HG02678 (cell line): ENCODE data around the gene KIAA1958.

Source experiments
- ATAC-seq: cut with Tn5 transposase; IDR thresholded peaks from one replicate; pipeline ENCODE4 v1.9.1; 2021; ENCODE audit warnings: mild to moderate bottlenecking, moderate library complexity; ENCODE audit not compliant: unreplicated experiment

Gene KIAA1958

DNA sequence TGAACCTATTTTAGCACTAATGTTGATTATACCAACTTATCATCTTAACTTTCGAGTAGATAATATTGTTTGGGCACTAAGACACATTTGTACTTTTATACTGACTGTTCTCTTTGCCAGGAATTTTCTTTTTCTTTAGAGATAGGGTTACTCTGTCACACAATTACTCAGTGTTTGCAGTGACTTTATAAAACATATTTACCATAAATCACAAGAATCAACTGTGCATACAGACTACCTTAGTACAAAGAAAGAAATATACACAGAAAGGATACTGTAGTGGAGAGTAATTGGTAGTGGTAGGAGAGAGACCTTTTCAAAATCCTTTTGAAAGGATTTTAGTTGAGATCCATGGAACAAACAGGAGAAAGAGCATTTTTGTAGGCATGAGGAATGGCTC, 40.3 kb downstream of the KIAA1958 start:
- ATAC-seq = no peak

GRCh38 chr9:112527959-112528358, 41.3 kb downstream of the KIAA1958 start:
- ATAC-seq = no peak

- ATAC-seq = no peak
These were observed 42.7 kb downstream of the KIAA1958 start for GRCh38 chr9:112529316-112529715.

DNA sequence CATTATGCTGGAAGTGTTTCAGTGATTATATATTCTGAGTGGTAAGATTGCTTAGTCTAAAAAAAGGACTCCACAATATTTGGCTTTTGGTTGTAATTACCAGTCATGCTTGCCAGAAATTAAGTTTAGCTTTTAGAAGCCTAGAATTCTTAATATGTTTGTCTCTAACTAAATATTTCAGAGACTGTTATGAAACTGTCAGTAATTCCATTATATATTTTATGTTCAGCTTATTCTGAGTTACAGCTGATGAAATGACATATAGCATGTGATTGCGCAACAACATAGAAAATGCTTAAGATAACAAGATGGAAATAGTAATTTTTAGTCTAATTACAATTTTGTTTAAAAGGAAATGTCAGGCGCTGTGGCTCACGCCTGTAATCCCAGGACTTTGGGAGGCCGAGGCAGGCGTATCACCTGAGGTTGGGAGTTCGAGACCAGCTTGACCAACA, 44.2 kb downstream of the KIAA1958 start:
- no peak for ATAC-seq

GRCh38 chr9:112531666-112532282, 45.1 kb downstream of the KIAA1958 start:
- ATAC-seq = no peak

DNA sequence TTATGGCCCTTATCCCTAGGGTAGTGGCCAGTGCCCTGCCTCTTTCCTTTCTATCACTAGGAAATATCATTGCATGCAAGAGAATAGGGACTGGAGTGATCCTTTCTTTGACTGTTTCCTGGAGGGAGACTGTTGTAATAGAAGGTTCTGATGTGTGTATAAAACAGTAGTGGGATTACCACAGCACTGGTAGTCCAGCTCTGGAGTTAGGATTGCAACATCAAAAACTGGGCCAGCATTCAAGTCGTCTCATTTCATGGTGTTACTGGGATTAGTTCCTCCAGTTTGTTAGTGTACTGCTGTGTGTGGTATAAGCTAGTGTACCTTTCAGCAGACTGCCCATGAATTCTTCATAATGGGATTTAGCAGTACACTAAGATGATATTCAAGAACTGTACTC, 45.8 kb downstream of the KIAA1958 start:
- ATAC-seq = no peak

DNA sequence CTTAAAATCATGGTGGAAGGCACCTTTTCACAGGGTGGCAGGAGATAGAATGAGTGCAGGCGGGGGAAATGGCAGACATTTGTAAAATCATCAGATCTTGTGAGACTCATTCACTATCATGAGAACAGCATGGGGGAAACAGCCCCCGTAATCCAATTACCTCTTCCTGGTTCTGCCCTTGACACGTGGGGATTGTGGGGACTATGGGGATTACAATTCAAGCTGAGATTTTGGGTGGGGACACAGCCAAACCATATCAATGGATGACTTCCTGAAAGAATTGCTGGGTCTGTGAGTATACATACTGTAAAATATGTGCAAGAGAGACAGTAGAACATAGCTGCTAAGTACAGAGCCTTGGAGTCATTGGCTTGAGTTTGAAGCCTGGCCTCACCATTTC, 47.0 kb downstream of the KIAA1958 start:
- no peak for ATAC-seq

DNA sequence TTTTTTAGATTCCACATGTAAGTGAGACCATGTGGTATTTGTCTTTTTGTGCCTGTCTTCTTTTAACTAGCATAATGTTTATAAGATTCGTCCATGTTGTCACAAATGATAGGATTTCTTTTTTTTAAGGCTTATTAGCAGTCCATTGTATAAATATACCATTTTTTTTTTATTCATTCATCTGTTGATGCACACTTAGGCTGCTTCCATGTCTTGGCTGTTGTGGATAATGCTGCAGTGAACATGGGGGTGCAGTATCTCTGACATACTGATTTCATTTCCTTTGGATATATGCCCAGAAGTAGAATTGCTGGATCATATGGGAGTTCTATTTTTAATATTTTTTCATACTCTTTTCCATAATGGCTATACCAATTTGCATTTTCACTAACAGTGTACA, 48.7 kb downstream of the KIAA1958 start:
- no peak for ATAC-seq

- no peak for ATAC-seq
These were observed 49.2 kb downstream of the KIAA1958 start for GRCh38 chr9:112535811-112536210.

DNA sequence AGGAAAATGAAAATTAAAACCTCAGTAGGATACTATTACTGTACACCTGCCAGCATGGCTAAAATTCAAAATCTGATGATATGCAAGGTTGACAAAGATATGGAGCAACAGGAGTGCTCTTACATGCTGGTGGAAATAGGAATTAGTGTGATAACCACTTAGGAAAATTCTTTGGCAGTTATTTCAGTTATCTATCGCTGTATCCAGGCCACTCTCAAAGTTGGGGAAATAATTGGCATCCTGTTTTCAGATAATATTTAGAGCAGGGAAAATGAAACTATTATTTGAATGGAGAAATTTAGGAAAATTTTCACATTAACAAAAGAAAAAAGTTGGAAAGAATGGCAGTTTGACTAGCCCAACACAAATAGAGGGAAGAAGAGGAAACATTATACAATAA, 50.9 kb downstream of the KIAA1958 start:
- ATAC-seq = no peak

DNA sequence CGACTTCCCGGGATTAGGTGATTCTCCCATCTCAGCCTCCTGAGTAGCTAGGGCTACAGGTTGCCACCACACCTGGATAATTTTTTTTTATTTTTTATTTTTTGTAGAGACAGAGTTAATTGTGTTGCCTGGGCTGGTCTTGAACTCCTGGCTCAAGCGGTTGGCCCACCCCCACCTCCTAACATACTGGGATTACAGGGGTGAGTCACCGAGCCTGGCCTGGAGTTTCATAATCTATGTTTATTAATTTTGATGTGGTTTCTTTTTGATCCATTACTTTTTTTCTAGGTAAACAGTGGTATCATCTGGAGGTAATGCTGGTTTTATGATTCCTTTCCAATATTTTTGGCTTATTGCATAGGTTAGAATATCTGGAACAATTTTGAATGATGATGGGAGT, 54.2 kb downstream of the KIAA1958 start:
- no peak for ATAC-seq

DNA sequence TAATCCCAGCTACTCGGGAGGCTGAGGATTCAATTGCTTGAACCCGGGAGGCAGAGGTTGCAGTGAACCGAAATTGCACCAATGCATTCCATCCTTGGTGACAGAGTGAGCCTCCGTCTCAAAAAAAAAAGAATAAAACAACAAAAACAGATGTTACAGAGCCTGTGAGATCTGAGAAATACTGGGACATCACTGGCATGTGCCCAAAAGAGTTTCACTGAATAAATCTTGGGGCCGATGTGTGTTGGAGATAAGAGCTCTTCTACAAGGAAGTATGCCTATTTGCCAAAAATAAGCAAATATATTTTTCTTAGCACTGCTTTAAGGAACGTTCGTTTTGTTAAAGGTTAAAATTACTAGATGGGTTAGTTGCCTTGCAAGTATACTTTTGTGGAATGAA, 55.1 kb downstream of the KIAA1958 start:
- no peak for ATAC-seq

DNA sequence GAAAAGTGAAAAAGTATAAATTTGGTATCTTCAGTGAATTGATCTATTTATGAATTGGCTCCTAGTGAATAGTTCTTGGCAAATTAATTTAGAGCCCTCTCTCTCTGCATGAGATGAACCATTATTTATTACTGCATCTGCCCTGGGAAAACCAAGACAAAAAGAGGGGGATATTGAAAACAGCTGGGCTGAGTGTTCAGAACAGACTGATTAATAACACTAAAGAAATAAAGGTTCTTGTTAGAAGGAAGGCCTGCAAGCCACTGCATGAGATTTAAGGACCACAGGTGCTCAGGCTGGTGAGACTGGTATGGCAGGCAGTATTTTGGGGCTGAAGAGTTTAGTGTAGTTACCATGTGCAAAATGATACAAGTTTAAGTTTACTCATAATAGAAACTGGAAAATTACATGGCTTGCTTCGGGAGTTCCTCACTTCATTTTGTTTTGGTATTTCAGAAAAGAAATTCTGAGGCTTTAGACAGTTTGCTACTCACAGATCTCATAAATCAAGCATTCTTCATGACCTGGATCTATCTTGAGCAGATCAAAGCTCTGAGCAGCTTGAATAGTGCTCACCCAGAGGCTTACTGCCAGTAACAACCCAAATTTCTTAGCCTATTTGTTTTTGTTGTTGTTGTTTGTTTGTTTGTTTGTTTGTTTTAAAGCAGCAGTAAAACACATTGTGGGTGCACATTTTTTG, 56.1 kb downstream of the KIAA1958 start:
- no peak for ATAC-seq

GRCh38 chr9:112544477-112544876, 57.9 kb downstream of the KIAA1958 start:
- no peak for ATAC-seq

DNA sequence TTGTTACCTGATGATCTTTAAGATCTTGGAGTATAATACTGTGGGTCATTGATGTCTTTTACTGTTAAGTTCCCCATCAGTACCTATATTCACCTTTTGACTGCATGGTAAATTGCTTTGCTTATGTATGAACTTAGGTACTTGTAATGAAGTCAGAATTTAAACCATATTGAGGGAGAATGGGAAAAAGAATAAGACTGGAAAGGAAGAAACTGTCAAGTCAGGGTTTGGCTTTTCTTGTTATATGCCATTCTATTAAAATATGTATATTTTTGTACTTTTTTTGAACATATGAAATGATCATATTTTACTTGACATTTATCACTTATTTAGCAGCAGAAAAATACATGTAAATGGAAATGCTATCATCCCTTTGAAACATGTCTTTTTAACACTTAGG, 58.6 kb downstream of the KIAA1958 start:
- no peak for ATAC-seq

- no peak for ATAC-seq
These were observed 59.8 kb downstream of the KIAA1958 start for GRCh38 chr9:112546149-112547012.

DNA sequence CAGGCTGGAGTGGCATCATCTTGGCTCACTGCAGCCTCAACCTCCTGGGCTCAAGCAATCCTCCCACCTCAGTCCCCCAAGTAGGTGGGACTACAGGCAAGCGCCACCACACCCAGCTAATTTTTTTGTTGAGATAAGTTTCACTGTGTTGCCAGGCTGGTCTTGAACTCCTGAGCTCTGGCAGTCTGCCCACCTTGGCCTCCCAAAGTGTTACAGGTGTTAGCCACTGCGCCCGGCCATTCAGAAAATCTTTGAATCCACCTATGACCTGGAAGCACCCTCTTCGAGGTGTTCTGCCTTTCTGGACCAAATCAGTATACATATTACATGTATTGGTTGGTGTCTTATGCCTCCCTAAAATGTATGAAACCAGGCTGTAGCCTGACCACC, 61.4 kb downstream of the KIAA1958 start:
- no peak for ATAC-seq

DNA sequence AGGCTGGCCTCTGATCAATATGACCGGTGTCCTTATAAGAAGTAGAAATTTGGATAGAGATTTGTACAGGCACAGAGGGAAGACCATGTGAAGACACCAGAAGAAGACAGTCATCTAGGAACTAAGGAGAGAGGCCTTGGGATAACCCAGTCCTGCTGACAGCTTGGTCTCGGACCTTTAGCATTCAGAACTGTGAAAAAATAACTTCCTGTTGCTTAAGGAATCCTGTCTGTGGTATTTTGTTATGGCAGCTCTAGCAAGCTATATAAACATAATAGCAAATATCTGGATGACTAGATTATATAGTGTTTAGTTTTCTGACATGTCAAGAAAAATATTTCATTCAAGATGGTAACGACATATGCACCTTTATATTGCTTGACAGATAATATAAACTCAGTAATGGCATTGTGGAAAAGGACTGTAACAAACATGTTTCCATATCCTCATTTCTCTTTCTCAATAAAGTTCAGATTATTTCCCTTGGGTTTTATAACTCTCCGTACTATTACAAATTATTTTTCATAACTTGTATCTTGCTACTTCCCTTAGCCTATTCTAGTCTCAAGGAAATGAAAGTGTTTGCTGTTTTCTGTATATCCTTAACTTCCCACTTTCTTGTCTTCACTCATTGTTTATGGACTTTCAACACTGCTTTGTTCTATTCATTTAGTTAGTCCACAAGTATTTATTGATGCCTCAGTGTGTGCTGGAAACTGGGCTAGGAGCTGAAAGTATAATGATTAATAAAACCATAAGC, 62.4 kb downstream of the KIAA1958 start:
- ATAC-seq = no peak

DNA sequence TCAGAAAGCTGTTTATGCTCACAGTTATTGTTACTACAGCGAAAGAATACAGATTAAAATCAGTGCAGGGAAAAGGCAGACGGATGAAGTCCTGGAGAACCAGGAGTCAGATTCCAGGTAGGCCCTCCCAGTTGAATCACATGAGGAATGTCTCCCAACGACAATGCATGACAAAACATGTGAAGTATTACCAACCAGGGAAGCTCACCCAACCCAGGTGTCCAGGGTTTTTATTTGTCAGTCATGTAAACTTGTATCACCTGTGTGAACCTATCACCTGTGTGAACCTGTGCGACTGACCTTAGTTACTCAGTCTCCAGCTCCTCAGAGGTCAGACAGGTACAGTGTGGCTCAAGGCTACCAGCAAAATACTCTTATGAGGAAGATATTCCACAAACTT, 63.9 kb downstream of the KIAA1958 start:
- ATAC-seq = no peak

- ATAC-seq = no peak
These were observed 65.0 kb downstream of the KIAA1958 start for GRCh38 chr9:112551641-112552040.
